ENCODE data around the gene CYB561D2.

DNA sequence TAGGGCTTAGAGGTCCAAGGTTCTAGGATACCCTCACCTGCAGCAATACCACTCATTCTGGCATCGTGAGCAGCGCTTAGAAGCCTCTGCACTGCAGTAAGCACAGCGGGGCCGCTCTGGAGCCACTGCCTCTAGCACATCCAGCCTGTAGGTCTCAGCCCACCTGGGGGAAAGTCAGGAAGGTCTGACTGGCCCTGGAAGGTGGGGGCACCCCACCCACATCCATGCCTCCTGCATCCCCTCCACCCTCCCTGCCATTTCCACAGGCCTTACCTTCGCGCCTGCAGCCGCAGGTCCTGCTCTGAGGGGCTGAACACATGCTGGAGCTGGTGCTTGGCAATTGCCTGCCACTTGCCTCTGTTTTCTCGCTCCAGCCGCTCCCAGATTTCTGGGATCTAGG lies 9.1 kb upstream of the CYB561D2 start:
- no peak for TF ChIP-seq POLR2A (IDR thresholded peaks at IDR 0.05)
- TF ChIP-seq, protein P1, sequence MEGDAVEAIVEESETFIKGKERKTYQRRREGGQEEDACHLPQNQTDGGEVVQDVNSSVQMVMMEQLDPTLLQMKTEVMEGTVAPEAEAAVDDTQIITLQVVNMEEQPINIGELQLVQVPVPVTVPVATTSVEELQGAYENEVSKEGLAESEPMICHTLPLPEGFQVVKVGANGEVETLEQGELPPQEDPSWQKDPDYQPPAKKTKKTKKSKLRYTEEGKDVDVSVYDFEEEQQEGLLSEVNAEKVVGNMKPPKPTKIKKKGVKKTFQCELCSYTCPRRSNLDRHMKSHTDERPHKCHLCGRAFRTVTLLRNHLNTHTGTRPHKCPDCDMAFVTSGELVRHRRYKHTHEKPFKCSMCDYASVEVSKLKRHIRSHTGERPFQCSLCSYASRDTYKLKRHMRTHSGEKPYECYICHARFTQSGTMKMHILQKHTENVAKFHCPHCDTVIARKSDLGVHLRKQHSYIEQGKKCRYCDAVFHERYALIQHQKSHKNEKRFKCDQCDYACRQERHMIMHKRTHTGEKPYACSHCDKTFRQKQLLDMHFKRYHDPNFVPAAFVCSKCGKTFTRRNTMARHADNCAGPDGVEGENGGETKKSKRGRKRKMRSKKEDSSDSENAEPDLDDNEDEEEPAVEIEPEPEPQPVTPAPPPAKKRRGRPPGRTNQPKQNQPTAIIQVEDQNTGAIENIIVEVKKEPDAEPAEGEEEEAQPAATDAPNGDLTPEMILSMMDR (IDR thresholded peaks at IDR 0.05), result no peak

Data from ovary (tissue), 3 donors.